ENCODE measurements around the gene LTF. TPM values are rescaled to one million over a fixed set of nuclear protein-coding genes. Genes with fewer than 3 reads are reported as not detected.
"Not testable (repeated sequence)": the region's sequence is repeated elsewhere in the genome, so short reads cannot be mapped to it uniquely, and the experiment has no call there.

Gene LTF
- total RNA-seq, 1 experiment from 2014 or later: not detected

DNA sequence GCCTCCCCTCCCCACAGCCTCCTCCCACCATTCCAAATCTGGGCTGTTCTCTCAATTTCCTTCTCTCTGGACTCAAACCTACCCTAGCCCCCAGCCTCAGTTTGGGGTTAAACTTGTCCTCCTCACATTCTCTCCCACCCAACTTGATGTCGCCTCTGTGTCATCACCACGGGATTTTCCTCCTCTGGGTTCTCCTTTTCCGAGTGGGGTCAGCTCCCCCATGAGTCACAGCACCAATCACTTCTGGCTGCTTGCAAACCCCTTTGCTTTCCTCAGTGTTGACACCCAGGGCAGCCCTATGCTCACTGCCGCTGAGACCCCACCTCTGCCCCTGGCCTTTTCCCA is 58.3 kb downstream of the LTF start (continued):
- TF ChIP-seq, protein P1, sequence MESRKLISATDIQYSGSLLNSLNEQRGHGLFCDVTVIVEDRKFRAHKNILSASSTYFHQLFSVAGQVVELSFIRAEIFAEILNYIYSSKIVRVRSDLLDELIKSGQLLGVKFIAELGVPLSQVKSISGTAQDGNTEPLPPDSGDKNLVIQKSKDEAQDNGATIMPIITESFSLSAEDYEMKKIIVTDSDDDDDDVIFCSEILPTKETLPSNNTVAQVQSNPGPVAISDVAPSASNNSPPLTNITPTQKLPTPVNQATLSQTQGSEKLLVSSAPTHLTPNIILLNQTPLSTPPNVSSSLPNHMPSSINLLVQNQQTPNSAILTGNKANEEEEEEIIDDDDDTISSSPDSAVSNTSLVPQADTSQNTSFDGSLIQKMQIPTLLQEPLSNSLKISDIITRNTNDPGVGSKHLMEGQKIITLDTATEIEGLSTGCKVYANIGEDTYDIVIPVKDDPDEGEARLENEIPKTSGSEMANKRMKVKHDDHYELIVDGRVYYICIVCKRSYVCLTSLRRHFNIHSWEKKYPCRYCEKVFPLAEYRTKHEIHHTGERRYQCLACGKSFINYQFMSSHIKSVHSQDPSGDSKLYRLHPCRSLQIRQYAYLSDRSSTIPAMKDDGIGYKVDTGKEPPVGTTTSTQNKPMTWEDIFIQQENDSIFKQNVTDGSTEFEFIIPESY (IDR thresholded peaks at IDR 0.05; ENCODE audit: extremely low read depth, insufficient replicate concordance, low read length): no peak
- TF ChIP-seq, protein P2, sequence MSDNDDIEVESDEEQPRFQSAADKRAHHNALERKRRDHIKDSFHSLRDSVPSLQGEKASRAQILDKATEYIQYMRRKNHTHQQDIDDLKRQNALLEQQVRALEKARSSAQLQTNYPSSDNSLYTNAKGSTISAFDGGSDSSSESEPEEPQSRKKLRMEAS (IDR thresholded peaks at IDR 0.05): no peak
- TF ChIP-seq EZH2 (IDR thresholded peaks at IDR 0.05) (no peak), EGR1 (IDR thresholded peaks at IDR 0.05; ENCODE audit: low read depth) (no peak)
- TF ChIP-seq, protein P3, sequence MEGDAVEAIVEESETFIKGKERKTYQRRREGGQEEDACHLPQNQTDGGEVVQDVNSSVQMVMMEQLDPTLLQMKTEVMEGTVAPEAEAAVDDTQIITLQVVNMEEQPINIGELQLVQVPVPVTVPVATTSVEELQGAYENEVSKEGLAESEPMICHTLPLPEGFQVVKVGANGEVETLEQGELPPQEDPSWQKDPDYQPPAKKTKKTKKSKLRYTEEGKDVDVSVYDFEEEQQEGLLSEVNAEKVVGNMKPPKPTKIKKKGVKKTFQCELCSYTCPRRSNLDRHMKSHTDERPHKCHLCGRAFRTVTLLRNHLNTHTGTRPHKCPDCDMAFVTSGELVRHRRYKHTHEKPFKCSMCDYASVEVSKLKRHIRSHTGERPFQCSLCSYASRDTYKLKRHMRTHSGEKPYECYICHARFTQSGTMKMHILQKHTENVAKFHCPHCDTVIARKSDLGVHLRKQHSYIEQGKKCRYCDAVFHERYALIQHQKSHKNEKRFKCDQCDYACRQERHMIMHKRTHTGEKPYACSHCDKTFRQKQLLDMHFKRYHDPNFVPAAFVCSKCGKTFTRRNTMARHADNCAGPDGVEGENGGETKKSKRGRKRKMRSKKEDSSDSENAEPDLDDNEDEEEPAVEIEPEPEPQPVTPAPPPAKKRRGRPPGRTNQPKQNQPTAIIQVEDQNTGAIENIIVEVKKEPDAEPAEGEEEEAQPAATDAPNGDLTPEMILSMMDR (IDR thresholded peaks at IDR 0.05 in 2 of 3, conservative IDR thresholded peaks at IDR 0.05 in 1 of 3; ENCODE audit: borderline replicate concordance in 1 of 3, insufficient read depth in 1 of 3, low read depth in 2 of 3, low read length in 2 of 3): no peak

DNA sequence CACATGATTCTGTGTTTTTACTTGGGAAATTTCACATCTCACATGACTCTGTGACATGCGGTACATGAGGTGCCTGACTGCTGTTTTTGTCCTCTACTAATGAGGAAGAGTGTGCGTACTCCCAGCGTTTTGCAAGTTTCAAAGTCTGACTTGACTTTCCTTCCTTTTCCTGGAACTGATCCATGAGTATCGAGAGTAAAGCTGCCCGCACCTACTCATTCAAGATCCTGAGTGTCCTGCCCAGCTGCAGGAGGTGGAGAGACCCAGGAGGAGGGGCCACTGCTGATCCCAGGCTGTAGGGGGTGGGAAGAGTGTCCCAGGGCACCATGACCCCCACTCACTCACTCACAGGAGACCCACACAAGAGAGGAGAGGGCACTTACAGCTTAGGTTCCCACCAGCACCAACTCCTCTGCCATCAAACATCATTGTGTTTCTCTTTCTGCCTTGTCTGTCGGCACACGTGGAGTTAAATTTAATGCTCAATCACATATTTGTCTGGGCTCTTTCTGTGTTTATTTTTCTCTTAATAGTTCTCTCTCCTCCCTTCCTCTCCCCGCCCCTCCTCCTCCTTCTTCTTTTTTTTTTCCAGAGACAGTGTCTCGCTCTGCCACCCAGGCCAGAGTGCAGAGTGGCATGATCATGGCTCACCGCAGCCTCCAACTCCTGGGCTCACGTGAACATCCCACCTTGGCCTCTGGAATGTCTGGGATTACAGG is 59.2 kb downstream of the LTF start:
- Histone ChIP-seq H4K20me1 (ENCODE audit: insufficient read depth) (no peaks in the 10 kb centered on the region), H3K79me2 (ENCODE audit: insufficient read depth, low read length) (no peaks in the 10 kb centered on the region), H3K4me3 (replicated peaks in 1 of 2; ENCODE audit: low read depth in 1 of 2, low read length in 2 of 2) (no peak overlapping the region), H3K9ac (ENCODE audit: low read length) (no peak overlapping the region), H3K27ac (ENCODE audit: low read depth, low read length) (no peak overlapping the region), H3K9me3 (ENCODE audit: control insufficient read depth in 1 of 2, insufficient read depth in 1 of 2, low read depth in 1 of 2, low read length in 2 of 2) (no peaks in the 10 kb centered on the region), H3K9me2 (ENCODE audit: insufficient read depth) (no peaks in the 10 kb centered on the region), H3K4me2 (ENCODE audit: low read length) (no peak overlapping the region), H3K4me1 (ENCODE audit: control insufficient read depth in 1 of 2, insufficient read depth in 2 of 2, low read length in 2 of 2) (peaks cover 0 to 10% of the 10 kb centered on the region in 2 experiments; a peak in 1 of 4 replicates), H3K27me3 (ENCODE audit: insufficient read depth, low read length) (no peaks in the 10 kb centered on the region), H3K36me3 (ENCODE audit: control insufficient read depth in 1 of 2, insufficient read depth in 2 of 2, low read length in 2 of 2) (no peaks in the 10 kb centered on the region), H2AFZ (ENCODE audit: low read depth, low read length, poor library complexity, severe bottlenecking) (no peak overlapping the region)
- ChIA-PET POLR2A (no interaction called here), RAD21 (ENCODE audit: low non-redundant PET in 1 of 2, low total read pairs in 2 of 2, uncharacterized antibody in 2 of 2, unreplicated experiment in 2 of 2) (no interaction called here), CTCF (no interaction called here)
- intact Hi-C loops (cut with micrococcal nuclease): no loop called here
- no peak for TF ChIP-seq EZH2phosphoT487 (IDR thresholded peaks at IDR 0.05; ENCODE audit: borderline replicate concordance)
- TF ChIP-seq, protein P2 (IDR thresholded peaks at IDR 0.05): no peak
- TF ChIP-seq ZFX (IDR thresholded peaks at IDR 0.05): no peak
- TF ChIP-seq SP1 (IDR thresholded peaks at IDR 0.05; ENCODE audit: low read depth): no peak
- TF ChIP-seq ZNF274 (IDR thresholded peaks at IDR 0.05; ENCODE audit: low read depth, low read length): no peak
- no peak for ATAC-seq
- BruUV-seq (replicated peaks): no TSS peak
- no peak for DNase-seq (ENCODE audit: low read depth, low spot score)

DNA sequence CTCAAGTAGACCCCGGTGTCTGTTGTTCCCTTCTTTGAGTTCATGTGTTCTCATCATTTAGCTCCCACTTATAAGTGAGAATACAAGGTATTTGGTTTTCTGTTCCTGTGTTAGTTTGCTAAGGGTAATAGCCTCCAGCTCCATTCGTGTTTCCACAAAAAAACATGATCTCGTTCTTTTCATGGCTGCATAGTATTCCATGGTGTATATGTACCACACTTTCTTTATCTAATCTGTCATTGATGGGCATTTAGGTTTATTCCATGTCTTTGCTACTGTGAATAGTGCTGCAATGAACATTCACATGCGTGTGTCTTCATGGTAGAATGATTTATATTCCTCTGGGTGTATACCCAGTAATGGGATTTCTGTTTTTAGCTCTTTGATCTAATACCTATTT is 61.8 kb downstream of the LTF start:
- POLR2A ChIA-PET; H2AFZ ChIP-seq (ENCODE audit: low read depth, low read length, poor library complexity, severe bottlenecking); intact Hi-C loops (cut with micrococcal nuclease); H3K36me3 ChIP-seq (ENCODE audit: control insufficient read depth in 1 of 2, insufficient read depth in 2 of 2, low read length in 2 of 2); DNase-seq (ENCODE audit: low read depth, low spot score); H3K4me2 ChIP-seq (ENCODE audit: low read length); H3K4me3 ChIP-seq (replicated peaks in 1 of 2; ENCODE audit: low read depth in 1 of 2, low read length in 2 of 2); RAD21 ChIA-PET (ENCODE audit: low non-redundant PET in 1 of 2, low total read pairs in 2 of 2, uncharacterized antibody in 2 of 2, unreplicated experiment in 2 of 2); H3K4me1 ChIP-seq (ENCODE audit: control insufficient read depth in 1 of 2, insufficient read depth in 2 of 2, low read length in 2 of 2); H3K27me3 ChIP-seq (ENCODE audit: insufficient read depth, low read length); H3K9me2 ChIP-seq (ENCODE audit: insufficient read depth); H3K9me3 ChIP-seq (ENCODE audit: control insufficient read depth in 1 of 2, insufficient read depth in 1 of 2, low read depth in 1 of 2, low read length in 2 of 2); CTCF ChIA-PET; H4K20me1 ChIP-seq (ENCODE audit: insufficient read depth); ATAC-seq; BruUV-seq (replicated peaks); H3K79me2 ChIP-seq (ENCODE audit: insufficient read depth, low read length); H3K9ac ChIP-seq (ENCODE audit: low read length); H3K27ac ChIP-seq (ENCODE audit: low read depth, low read length): not testable (repeated sequence)
